B cell (primary cell): ENCODE data around the gene UGT2B17.
"Not testable (repeated sequence)": the region's sequence is repeated elsewhere in the genome, so short reads cannot be mapped to it uniquely, and the experiment has no call there.

Source experiments
- EZH2 ChIP-seq: IDR thresholded peaks from 2 replicates; pipeline ENCODE4 v1.6.1; 2012; ENCODE audit warnings: borderline replicate concordance, low read depth, mild to moderate bottlenecking, moderate library complexity, low read length; ENCODE audit not compliant: insufficient read depth, poor library complexity, severe bottlenecking
- TF ChIP-seq, protein P1 (sequence below): fragments of 200-600 bp; IDR thresholded peaks from one replicate; pipeline ENCODE4 v1.8.0; 2022; ENCODE audit warnings: antibody characterized with exemption, mild to moderate bottlenecking

DNA sequence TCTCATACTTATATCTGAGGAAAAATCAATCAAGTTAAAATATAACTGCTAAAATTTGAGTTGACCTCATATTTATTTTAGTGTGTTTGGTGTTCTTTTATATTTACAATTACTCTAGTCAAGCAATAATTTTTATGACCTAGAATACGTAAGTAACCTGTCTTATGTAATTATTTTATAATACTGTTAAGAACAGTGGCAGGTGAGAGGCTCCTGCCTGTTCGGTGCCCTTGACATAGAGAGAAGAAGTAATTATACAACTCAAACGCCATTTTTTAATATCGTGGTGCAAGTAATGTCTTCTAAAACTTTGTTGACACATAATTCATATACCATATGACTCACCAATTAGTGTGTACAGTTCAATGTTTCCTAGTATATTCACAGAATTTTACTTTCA is 7.6 kb downstream of the UGT2B17 start:
- not testable (repeated sequence) for TF ChIP-seq EZH2
- TF ChIP-seq, protein P1, sequence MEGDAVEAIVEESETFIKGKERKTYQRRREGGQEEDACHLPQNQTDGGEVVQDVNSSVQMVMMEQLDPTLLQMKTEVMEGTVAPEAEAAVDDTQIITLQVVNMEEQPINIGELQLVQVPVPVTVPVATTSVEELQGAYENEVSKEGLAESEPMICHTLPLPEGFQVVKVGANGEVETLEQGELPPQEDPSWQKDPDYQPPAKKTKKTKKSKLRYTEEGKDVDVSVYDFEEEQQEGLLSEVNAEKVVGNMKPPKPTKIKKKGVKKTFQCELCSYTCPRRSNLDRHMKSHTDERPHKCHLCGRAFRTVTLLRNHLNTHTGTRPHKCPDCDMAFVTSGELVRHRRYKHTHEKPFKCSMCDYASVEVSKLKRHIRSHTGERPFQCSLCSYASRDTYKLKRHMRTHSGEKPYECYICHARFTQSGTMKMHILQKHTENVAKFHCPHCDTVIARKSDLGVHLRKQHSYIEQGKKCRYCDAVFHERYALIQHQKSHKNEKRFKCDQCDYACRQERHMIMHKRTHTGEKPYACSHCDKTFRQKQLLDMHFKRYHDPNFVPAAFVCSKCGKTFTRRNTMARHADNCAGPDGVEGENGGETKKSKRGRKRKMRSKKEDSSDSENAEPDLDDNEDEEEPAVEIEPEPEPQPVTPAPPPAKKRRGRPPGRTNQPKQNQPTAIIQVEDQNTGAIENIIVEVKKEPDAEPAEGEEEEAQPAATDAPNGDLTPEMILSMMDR, result not testable (repeated sequence)
